ENCODE measurements around the gene SLC49A4.

SLC49A4 gene

DNA sequence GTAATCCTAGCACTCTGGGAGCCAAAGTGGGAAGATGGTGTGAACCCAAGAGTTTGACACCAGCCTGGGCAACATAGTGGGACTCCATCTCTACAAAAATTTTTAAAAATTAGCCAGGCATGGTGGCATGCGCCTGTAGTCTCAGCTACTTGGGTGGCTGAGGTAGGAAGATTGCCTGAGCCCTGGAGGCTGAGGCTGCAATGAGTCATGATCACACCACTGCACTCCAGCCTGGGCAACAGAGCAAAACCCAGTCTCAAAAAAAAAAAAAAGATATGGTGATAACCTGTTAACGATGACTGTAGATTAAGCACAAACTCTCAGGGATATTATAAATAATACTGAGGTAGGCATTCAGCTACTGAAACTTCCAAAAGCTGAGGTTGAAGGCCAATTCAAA, 107.5 kb downstream of the SLC49A4 start:
- no peak for DNase-seq

- no peak for DNase-seq
Measured at GRCh38 chr3:122903171-122903570, 108.3 kb downstream of the SLC49A4 start.

DNA sequence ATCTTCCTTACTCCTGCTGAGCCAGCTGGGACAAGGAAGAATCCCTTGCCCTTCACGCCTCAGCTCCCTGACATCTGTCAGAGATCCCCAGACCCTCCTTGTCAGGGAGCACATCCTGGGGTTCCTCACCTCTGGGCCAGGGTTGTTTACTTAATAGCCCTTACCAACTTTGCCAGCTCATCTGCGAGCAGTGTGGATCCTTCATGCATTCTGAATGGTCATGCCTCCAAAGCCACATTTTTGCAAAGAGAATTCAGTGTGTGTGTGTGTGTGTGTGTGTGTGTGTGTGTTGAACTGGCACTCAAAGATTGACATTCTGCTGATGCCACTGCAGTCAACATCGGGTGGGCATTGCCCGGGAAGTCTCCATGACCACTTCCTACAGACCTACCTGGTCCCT, 112.6 kb downstream of the SLC49A4 start:
- no peak for DNase-seq

DNA sequence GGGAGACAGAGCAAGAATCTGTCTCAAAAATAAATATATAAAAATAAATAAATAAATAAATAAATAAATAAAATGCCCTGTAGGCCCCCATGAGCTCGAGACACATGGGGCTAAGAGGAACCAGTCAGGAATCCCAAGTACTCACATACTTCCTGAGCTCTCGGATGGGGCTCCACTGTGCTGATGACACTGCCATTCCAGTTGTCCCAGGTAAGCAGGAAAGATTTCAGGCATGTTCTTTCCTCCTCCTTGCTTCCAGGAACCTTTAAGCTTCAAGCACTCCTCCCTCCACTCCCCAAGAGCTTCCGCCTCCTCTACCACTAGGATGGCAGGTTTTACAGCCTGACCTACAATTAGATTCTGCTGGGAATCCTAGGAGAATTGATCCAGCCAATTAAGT, 113.4 kb downstream of the SLC49A4 start:
- DNase-seq = no peak

DNA sequence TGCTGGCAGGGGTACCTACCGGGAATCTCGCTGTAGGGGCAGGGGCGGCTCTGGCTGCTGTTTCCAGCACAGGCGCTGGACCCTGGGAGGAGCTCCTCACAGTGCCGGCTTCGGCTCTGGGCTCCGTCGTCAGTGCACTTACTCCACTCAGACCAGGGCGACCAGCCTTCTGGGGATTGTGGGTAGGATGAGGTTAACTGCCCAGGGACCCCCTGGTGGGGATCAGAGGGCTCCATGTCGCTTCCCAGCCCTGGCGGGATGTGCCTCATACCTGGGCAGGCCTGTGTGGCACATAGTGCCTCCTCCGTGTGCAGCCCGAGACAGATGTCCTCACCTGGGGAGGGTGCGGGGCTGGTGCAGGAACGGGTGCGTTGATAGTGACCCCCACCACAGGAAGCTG, 117.0 kb downstream of the SLC49A4 start:
- DNase-seq = no peak

- DNase-seq = no peak
Measured at GRCh38 chr3:122912772-122913538, 118.1 kb downstream of the SLC49A4 start.

DNA sequence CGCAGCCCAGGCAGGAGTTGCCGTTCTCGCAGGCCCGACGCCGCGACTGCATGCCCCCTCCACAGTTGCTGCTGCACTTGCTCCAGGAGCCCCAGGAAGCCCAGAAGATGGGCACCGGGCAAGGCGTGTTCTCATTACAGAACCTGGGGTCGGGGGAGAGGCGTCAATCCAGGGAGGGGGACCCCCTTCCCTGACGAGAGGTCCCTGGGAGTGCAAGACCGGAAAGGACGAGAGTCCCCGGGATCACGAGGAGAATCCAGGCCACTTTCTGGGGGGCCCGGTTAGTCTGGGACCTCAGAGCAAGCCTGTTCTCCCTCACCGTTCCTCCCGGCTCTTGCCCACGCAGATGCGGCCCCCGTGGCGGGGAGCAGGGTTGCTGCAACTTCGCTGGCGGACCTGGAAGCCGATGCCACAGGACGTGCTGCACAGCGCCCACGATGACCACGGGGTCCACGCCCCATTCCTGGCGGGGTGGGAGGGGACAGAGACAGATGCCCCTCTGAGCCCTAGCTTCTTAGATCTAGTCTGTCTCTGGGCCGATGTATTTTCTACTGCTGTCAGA, 118.8 kb downstream of the SLC49A4 start:
- no peak for DNase-seq

- DNase-seq = no peak
Measured at GRCh38 chr3:122915300-122916055, 120.6 kb downstream of the SLC49A4 start.

GRCh38 chr3:122916084-122916483, 121.2 kb downstream of the SLC49A4 start:
- no peak for DNase-seq

GRCh38 chr3:122916580-122916979, 121.7 kb downstream of the SLC49A4 start:
- no peak for DNase-seq

DNA sequence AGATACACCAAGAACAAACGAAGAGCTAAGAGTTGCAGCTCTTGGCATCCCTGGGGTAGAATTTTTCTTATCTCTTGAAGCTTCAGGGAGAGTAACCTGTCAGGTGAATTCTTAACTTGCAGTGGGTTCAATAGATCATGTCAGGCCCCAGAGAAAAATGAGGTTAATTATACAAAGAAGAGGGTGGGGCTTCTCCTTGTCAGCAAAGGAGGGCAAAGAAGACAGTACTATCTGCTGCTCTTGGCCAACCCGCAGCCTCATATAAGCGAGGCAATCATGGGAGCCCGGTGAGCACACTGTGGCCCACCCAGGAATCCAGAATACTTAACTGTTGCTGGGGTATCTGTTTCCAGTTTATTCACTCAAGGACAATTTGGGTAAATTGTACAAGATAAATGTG, 122.5 kb downstream of the SLC49A4 start:
- DNase-seq = no peak

GRCh38 chr3:122918576-122919290, 123.9 kb downstream of the SLC49A4 start:
- DNase-seq = no peak

DNA sequence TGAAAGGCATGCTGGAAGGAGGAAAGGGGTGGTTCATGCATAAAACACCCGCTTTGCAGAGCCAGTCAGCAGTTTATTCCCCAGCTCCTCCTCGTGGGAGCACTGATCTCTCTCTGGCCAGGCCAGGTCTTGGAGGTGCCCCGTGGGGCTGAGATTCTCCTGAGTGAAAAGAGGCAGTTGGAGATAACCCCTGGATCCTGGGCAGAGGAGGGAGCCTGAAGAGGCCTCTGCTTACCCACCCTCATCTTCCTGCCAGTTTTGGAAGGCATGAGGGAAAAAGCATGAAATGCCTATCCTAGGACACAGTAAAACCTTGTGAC, 124.4 kb downstream of the SLC49A4 start:
- no peak for DNase-seq

DNA sequence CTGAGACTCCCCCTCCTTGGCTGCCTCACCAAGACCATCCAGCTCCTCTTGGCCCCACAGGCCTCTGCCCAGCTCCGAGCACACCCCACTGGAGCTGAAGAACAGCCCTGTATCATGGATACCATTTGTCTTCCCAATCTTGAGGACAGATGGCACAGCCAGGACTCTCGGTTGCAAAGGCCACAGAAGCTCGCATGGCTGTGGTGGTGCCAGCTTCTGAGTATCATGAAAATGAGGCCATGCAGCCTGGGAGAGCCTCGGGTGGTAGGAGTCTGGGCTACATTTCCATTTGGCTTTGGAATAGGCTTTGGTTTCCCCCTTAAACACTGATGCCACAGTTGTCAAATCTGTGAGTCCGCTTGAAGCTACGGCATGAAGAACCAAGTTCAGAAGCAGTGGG, 126.1 kb downstream of the SLC49A4 start:
- no peak for DNase-seq

DNA sequence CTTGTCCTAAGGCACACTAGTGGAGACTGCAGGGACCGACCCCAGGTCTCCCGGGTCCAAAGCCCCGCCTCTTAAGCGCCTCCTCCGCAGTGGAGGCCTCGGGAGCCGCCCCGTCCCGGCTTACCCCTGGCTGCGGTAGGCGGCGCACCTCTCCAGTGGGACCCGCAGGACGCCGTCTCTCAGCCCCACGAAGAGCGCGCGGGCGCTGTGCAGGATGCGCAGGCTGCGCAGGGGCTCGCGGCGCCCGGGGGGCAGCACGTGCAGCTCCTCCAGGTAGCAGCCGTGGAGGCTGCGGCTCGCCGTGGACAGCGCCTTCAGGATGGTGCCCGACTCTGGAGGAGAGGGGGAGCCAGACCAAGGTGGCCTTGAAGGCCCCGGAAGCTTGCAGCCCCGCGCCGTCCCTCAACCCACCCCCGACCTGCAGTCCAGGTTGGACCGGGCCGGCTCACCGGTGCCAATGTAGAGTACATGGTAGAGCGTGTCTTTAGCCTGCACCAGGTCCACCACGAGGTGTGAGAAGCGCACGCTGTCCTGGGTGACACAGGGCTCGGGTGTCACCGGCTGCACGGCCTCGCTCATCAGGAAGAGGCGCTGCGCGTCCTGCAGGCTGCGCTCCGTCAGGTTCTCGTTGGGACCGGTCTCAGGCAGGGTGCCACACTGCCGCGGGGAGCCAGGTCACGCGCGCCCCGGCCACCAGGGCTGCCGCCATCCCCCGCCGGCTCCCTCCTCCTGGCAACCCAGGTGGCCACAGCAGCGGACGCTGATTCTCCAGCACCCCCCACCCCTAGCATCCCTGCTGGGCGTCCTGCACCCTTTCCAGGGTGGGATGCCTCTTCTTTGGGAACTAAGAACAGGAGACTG, 127.2 kb downstream of the SLC49A4 start:
- no peak for DNase-seq

DNA sequence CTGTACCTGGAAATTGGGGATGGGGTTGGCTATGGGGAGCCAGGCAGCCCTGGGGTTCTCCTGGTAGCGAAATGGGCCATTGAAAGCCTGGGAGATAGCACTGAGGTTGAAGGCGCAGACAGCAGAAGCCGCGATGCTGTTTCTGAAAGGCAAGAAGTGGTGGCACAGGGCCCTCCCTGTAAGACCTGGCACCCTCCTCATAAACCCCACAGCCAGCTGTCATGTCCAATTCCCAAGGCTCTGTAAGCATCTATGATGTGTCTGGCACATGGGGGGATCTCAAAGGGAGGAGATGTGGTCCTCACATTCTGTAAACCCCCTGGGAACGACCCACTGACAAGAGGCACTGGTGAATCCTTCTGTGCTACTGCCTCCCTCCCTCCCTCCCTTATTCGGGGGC, 128.7 kb downstream of the SLC49A4 start:
- no peak for DNase-seq

DNA sequence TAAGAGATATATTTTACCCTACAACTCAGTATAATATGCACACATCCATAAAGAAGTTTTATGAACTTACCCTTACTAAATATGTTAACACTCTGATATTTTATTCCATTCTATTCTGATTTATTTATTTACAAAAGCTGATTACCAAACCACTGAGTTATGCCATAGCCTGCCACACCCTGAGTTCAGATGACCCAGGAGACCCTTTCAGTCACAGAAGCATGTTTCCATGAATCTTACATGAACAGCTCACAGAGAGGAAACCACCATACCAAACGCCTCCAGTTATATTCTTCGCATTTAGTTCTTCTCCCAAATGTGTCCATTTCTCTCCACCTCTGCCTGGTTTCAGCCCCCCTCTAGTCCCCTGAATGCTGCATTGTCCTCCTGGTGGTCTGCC, 129.2 kb downstream of the SLC49A4 start:
- no peak for DNase-seq

DNA sequence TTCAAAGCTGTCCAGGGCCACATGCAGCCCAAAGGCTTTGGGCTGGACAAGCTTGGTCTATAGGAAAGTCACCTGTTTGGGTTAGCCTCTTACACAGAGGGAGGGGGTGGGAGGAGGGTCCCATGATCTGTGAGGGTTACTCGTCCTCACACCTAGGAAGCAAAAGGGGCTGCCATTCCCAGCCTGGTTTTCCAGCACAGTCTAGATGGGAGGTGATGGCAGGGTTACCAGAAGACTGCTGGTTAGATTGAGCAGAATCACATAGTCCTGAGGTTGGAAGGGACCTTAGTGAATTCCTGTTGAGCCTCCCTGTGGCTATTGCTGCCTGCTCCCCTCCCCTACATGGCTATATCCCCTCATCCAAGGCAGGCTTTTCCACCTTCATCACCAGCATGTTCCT, 130.9 kb downstream of the SLC49A4 start:
- no peak for DNase-seq

DNA sequence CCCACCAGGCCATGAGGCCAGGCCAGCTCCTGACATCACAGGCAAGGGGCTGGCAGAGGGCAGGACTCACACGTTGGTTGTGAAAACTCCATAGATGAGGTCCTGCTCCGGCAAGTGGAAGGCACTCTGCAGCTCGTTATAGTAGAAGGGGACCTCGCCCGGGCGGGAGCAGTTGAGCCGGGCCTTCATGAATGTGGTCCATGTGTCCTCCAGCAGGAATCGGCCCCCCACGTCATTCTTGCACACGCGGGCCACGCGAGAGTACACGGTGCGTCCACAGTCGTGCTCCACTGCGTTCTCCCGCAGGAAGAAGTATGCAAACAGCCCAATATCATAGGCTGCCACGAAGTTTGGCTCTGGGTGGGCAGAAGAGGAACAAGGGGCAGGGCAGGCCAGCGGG, 131.5 kb downstream of the SLC49A4 start:
- no peak for DNase-seq

DNA sequence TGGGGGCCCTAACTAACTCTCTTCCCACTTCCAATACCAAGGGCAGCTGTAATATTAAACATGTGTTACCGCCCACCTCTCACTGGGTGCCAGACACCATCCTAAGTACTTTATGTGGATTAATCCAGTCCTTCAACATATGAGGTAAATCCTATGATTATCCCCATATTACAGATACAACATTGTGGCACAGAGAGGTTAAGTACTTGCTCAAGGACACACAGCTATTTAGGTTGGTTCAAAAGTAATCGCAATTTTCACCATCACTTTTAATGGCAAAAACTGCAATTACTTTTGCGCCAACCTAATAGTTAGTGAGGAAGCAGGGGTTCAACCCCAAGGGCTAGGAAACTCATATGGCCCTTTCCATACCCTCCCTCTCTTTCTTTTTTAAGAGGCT, 131.9 kb downstream of the SLC49A4 start:
- no peak for DNase-seq

GRCh38 chr3:122927726-122928125, 132.9 kb downstream of the SLC49A4 start:
- DNase-seq = no peak
